Measurements from ENCODE around the gene PKLR. TPM values are rescaled to one million over a fixed set of nuclear protein-coding genes. Genes with fewer than 3 reads are reported as not detected.

PKLR gene
- total RNA-seq, 2 donors from 2014 or later, result not detected

GRCh38 chr1:155261493-155261851, 39.8 kb downstream of the PKLR start:
- peaks cover 7 to 24% of the 10 kb centered on the region in 2 donors for H3K4me1 ChIP-seq (ENCODE audit: control insufficient read depth in 1 of 2, low read depth in 2 of 2)
- peak overlapping the region; percentile 82 to 87 for H3K27ac ChIP-seq
- no peak for ATAC-seq (ENCODE audit: insufficient number of reproducible peaks, low FRiP score, low read depth)
- H3K4me3 ChIP-seq, result peak overlapping the region; percentile 93
- TF ChIP-seq CTCF (IDR thresholded peaks at IDR 0.05), result no peak
- no peaks in the 10 kb centered on the region for H3K27me3 ChIP-seq (replicated peaks; ENCODE audit: insufficient read depth)
- H3K36me3 ChIP-seq, result peaks cover 26% of the 10 kb centered on the region
- H3K9me3 ChIP-seq, result no peaks in the 10 kb centered on the region
- no peak for DNase-seq (ENCODE audit: low spot score)

GRCh38 chr1:155260276-155260675, 41.0 kb downstream of the PKLR start:
- TF ChIP-seq CTCF (IDR thresholded peaks at IDR 0.05), result no peak
- Histone ChIP-seq H3K4me1 (ENCODE audit: control insufficient read depth in 1 of 2, low read depth in 2 of 2) (peaks cover 7 to 33% of the 10 kb centered on the region in 2 donors), H3K9me3 (no peaks in the 10 kb centered on the region), H3K36me3 (peaks cover 18% of the 10 kb centered on the region), H3K27ac (no peak overlapping the region), H3K27me3 (replicated peaks; ENCODE audit: insufficient read depth) (no peaks in the 10 kb centered on the region), H3K4me3 (no peak overlapping the region)
- ATAC-seq (ENCODE audit: insufficient number of reproducible peaks, low FRiP score, low read depth) (no peak), DNase-seq (ENCODE audit: low spot score) (no peak)

- H3K27me3 ChIP-seq (replicated peaks; ENCODE audit: insufficient read depth), result no peaks in the 10 kb centered on the region
- TF ChIP-seq CTCF (IDR thresholded peaks at IDR 0.05), result no peak
- ATAC-seq (ENCODE audit: insufficient number of reproducible peaks, low FRiP score, low read depth) (no peak), DNase-seq (ENCODE audit: low spot score) (no peak)
- H3K4me1 ChIP-seq (ENCODE audit: control insufficient read depth in 1 of 2, low read depth in 2 of 2), result peaks cover 14 to 41% of the 10 kb centered on the region in 2 donors
- no peaks in the 10 kb centered on the region for H3K9me3 ChIP-seq
- peak overlapping the region; percentile 83 to 97 for H3K27ac ChIP-seq
- peaks cover 10% of the 10 kb centered on the region for H3K36me3 ChIP-seq
- H3K4me3 ChIP-seq, result peak overlapping the region; percentile 77
Measured at GRCh38 chr1:155256058-155256852, 45.0 kb downstream of the PKLR start.

- H3K36me3 ChIP-seq, result peaks cover 10% of the 10 kb centered on the region
- H3K27me3 ChIP-seq (replicated peaks; ENCODE audit: insufficient read depth), result no peaks in the 10 kb centered on the region
- H3K4me3 ChIP-seq, result peak within 1 kb of the TSS; percentile 77
- DNase-seq (ENCODE audit: low spot score), result peak; percentile 51
- ATAC-seq (ENCODE audit: insufficient number of reproducible peaks, low FRiP score, low read depth), result peak; percentile 75
- no peaks in the 10 kb centered on the region for H3K9me3 ChIP-seq
- peaks cover 16 to 40% of the 10 kb centered on the region in 2 donors for H3K4me1 ChIP-seq (ENCODE audit: control insufficient read depth in 1 of 2, low read depth in 2 of 2)
- no peak for TF ChIP-seq CTCF (IDR thresholded peaks at IDR 0.05)
- peak within 1 kb of the TSS; percentile 83 to 97 for H3K27ac ChIP-seq
Measured at GRCh38 chr1:155255243-155256007, 45.8 kb downstream of the PKLR start, which contains the start of gene ENTREP3. Gene ENTREP3, minus strand, starts transcription at chr1:155255483. Its CDS starts 606 bp downstream, at chr1:155254877.

GRCh38 chr1:155254714-155255242, 46.5 kb downstream of the PKLR start:
- TF ChIP-seq CTCF (IDR thresholded peaks at IDR 0.05), result no peak
- Histone ChIP-seq H3K4me1 (ENCODE audit: control insufficient read depth in 1 of 2, low read depth in 2 of 2) (peaks cover 16 to 41% of the 10 kb centered on the region in 2 donors), H3K36me3 (peaks cover 10% of the 10 kb centered on the region), H3K27ac (peak overlapping the region; percentile 83 to 97), H3K9me3 (no peaks in the 10 kb centered on the region), H3K27me3 (replicated peaks; ENCODE audit: insufficient read depth) (no peaks in the 10 kb centered on the region), H3K4me3 (peak overlapping the region; percentile 77)
- ATAC-seq (ENCODE audit: insufficient number of reproducible peaks, low FRiP score, low read depth) (no peak), DNase-seq (ENCODE audit: low spot score) (no peak)
